HepG2 (cell line): ENCODE measurements around the gene TUBB2B. TPM values are rescaled to one million over a fixed set of nuclear protein-coding genes. Genes with fewer than 3 reads are reported as not detected.

Experiments used
- ADNP ChIP-seq: sonication (generic); formaldehyde crosslinking; IDR thresholded peaks from 2 replicates; pipeline ENCODE4 v1.4.0; 2020; ENCODE audit warnings: missing genetic modification reagents
- AKNA ChIP-seq: sonication (generic); formaldehyde crosslinking; IDR thresholded peaks from 2 replicates; pipeline ENCODE4 v1.4.0; 2020; ENCODE audit warnings: missing genetic modification reagents, borderline replicate concordance
- FOXP1 ChIP-seq, 2 experiments: fragments of 450-650 bp in 1 of 2; IDR thresholded peaks; 2 replicates each; pipeline ENCODE4 v1.6.1; 2017 to 2018; ENCODE audit warnings: antibody characterized with exemption in 1 of 2
- GTF3A ChIP-seq: sonication (generic); formaldehyde crosslinking; conservative IDR thresholded peaks from 2 replicates; pipeline ENCODE4 v1.4.0; 2020; ENCODE audit warnings: mild to moderate bottlenecking, missing genetic modification reagents
- IRF2 ChIP-seq: IDR thresholded peaks from 2 replicates; pipeline ENCODE4 v1.6.1; 2018; ENCODE audit warnings: missing genetic modification reagents, missing compliant biosample characterization
- ISL2 ChIP-seq: sonication (generic); formaldehyde crosslinking; IDR thresholded peaks from 2 replicates; pipeline ENCODE4 v1.5.0; 2020; ENCODE audit warnings: missing genetic modification reagents
- KAT2B ChIP-seq: fragments of 150-350 bp; IDR thresholded peaks from 2 replicates; pipeline ENCODE4 v1.6.1; 2014; ENCODE audit warnings: low read depth, low read length, borderline replicate concordance
- MYNN ChIP-seq: sonication (generic); formaldehyde crosslinking; IDR thresholded peaks from 2 replicates; pipeline ENCODE4 v1.4.0; 2020; ENCODE audit warnings: mild to moderate bottlenecking, low read depth, missing genetic modification reagents
- NR2C2 ChIP-seq: sonication (generic); formaldehyde crosslinking; IDR thresholded peaks from 2 replicates; pipeline ENCODE4 v1.4.0; 2020; ENCODE audit warnings: missing genetic modification reagents, mild to moderate bottlenecking, moderate library complexity, borderline replicate concordance
- PAF1 ChIP-seq: IDR thresholded peaks from 2 replicates; pipeline ENCODE4 v1.6.1; 2016; ENCODE audit warnings: missing genetic modification reagents, missing compliant biosample characterization
- SETDB1 ChIP-seq: sonication (generic); formaldehyde crosslinking; IDR thresholded peaks from 2 replicates; pipeline ENCODE4 v1.5.1; 2020; ENCODE audit warnings: missing genetic modification reagents, mild to moderate bottlenecking, borderline replicate concordance
- SOX5 ChIP-seq: IDR thresholded peaks from 2 replicates; pipeline ENCODE4 v1.6.1; 2016; ENCODE audit warnings: borderline replicate concordance
- SP5 ChIP-seq: IDR thresholded peaks from 2 replicates; pipeline ENCODE4 v1.6.1; 2016; ENCODE audit warnings: low read depth, borderline replicate concordance
- TBP ChIP-seq: sonication (generic); formaldehyde crosslinking; IDR thresholded peaks from 2 replicates; pipeline ENCODE4 v1.5.0; 2020; ENCODE audit warnings: missing genetic modification reagents
- ZMAT3 ChIP-seq: sonication (generic); formaldehyde crosslinking; conservative IDR thresholded peaks from 2 replicates; pipeline ENCODE4 v1.7.0; 2021; ENCODE audit warnings: missing genetic modification reagents
- ZNF10 ChIP-seq: sonication (generic); formaldehyde crosslinking; IDR thresholded peaks from 2 replicates; pipeline ENCODE4 v1.4.0; 2020; ENCODE audit warnings: mild to moderate bottlenecking, low read depth, missing genetic modification reagents, borderline replicate concordance
- ZNF101 ChIP-seq: sonication (generic); formaldehyde crosslinking; IDR thresholded peaks from 2 replicates; pipeline ENCODE4 v1.4.0; 2020; ENCODE audit warnings: mild to moderate bottlenecking, low read depth, missing genetic modification reagents, borderline replicate concordance
- ZNF143 ChIP-seq: sonication (generic); formaldehyde crosslinking; IDR thresholded peaks from 2 replicates; pipeline ENCODE4 v1.4.0; 2020; ENCODE audit warnings: missing genetic modification reagents
- ZNF160 ChIP-seq: sonication (generic); formaldehyde crosslinking; IDR thresholded peaks from 2 replicates; pipeline ENCODE4 v1.8.0; 2022; ENCODE audit warnings: mild to moderate bottlenecking, inconsistent platforms, missing genetic modification reagents
- ZNF230 ChIP-seq: sonication (generic); formaldehyde crosslinking; IDR thresholded peaks from 2 replicates; pipeline ENCODE4 v1.4.0; 2020; ENCODE audit warnings: mild to moderate bottlenecking, missing genetic modification reagents
- ZNF556 ChIP-seq: sonication (generic); formaldehyde crosslinking; IDR thresholded peaks from 2 replicates; pipeline ENCODE4 v1.4.0; 2020; ENCODE audit warnings: mild to moderate bottlenecking, missing genetic modification reagents, borderline replicate concordance
- ZNF790 ChIP-seq: sonication (generic); formaldehyde crosslinking; IDR thresholded peaks from 2 replicates; pipeline ENCODE4 v1.8.0; 2022; ENCODE audit warnings: missing genetic modification reagents, mild to moderate bottlenecking, borderline replicate concordance
- polyA plus RNA-seq, 8 experiments: library from polyadenylated mRNA; depleted of rRNA in 3 of 8; stranded (reverse) in 7 of 8; unstranded in 1 of 8; fragments of >200 nt; fragmentation: Illumina TruSeq in 4 of 8; extraction: Trizol in 4 of 8; gene quantifications; 2 replicates each; pipeline versions ENCODE4 v1.2.1 to v1.2.3, GENCODE V29; 2011 to 2016; ENCODE audit warnings: low read depth in 4 of 8, missing spikeins in 1 of 8, mixed read lengths in 1 of 8; ENCODE audit not compliant: insufficient read depth in 1 of 8
- total RNA-seq, 5 experiments: library from RNA; depleted of rRNA; stranded (reverse); fragments of >200 nt; fragmentation: Illumina TruSeq; extraction: Trizol; gene quantifications; 2 replicates each; pipeline ENCODE4 v1.2.3, GENCODE V29; 2016; ENCODE audit warnings: low read depth in 1 of 5
- TF ChIP-seq, protein P1 (sequence below): IDR thresholded peaks from 2 replicates; pipeline ENCODE4 v1.6.1; 2018; ENCODE audit warnings: missing genetic modification reagents, mild to moderate bottlenecking, missing compliant biosample characterization
- TF ChIP-seq, protein P2 (sequence below): fragments of 450-650 bp; IDR thresholded peaks from 2 replicates; pipeline ENCODE4 v1.6.1; 2016

The TUBB2B gene
- total and polyA plus RNA-seq, 2 of the 13 experiments (the other 11 are each of a cell fraction or from before 2014, with no cell fraction given): 10.3 to 23.6 TPM

DNA sequence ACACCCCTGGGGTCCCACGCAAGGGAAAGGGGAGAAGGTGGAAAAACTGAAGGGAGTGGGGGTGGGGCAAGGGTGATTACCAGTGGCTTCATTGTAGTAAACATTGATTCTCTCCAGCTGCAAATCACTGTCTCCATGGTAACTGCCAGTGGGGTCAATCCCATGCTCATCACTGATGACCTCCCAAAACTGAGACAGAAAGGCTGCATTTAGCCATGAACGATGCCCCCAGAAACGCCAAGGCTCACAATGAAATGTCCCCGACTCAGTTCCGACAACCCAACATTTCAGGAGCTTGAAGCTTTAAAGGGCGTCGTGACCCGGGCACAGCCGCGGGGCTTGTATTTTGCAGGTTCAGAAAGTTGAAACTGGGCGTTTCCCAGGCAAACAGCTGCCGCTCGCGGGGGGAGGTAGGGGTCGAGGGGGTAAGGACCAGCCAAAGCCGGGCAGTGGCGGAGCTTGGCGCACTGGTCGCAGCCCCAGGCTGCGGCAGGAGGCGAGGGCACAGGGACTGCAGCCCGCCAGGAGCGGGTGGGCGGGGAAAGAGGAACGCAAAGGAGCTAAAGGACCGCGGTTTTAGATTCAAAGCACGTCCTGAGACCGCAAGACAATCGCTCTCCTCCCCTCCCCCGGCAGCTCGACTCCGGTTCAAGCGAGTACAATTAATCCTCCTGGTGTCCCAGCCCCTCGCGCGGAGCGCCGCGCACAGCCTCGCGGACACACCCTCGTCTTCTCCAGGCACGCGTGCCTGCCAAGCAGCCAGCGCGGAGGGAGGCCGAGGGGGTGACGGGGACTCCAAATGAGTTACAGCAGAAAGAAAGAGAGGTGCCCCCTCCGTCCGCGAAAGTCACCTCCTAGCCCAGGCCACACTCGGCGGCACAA lies 731 bp downstream of the TUBB2B start (continued):
- TF ChIP-seq ZMAT3: no peak
- no peak for TF ChIP-seq TBP (CRISPR knock-in tag)
- no peak for TF ChIP-seq ZNF101 (CRISPR knock-in tag)
- TF ChIP-seq SETDB1 (CRISPR knock-in tag): no peak
- TF ChIP-seq ZNF790: no peak
- no peak for TF ChIP-seq ZNF10 (CRISPR knock-in tag)
- TF ChIP-seq ZNF160 (CRISPR knock-in tag): no peak
- no peak for TF ChIP-seq SOX5 (CRISPR knock-in tag)
- TF ChIP-seq ZNF143 (CRISPR knock-in tag): no peak
- no peak for TF ChIP-seq AKNA (CRISPR knock-in tag)
- TF ChIP-seq NR2C2 (CRISPR knock-in tag): peak; percentile 37; the same call in 1 of the 2 replicates
- TF ChIP-seq FOXP1 (IDR thresholded peaks at IDR 0.05): no peak
- TF ChIP-seq FOXP1 (CRISPR knock-in tag; IDR thresholded peaks at IDR 0.05): no peak
- no peak for TF ChIP-seq ISL2 (CRISPR knock-in tag)
- TF ChIP-seq PAF1 (CRISPR knock-in tag): no peak
- no peak for TF ChIP-seq GTF3A (CRISPR knock-in tag)
- TF ChIP-seq SP5: no peak
- no peak for TF ChIP-seq ADNP
- no peak for TF ChIP-seq IRF2 (CRISPR knock-in tag)
- TF ChIP-seq, protein P1, sequence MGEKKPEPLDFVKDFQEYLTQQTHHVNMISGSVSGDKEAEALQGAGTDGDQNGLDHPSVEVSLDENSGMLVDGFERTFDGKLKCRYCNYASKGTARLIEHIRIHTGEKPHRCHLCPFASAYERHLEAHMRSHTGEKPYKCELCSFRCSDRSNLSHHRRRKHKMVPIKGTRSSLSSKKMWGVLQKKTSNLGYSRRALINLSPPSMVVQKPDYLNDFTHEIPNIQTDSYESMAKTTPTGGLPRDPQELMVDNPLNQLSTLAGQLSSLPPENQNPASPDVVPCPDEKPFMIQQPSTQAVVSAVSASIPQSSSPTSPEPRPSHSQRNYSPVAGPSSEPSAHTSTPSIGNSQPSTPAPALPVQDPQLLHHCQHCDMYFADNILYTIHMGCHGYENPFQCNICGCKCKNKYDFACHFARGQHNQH (CRISPR knock-in tag): no peak; the same call in 1 of the 2 replicates
- no peak for TF ChIP-seq KAT2B
- no peak for TF ChIP-seq MYNN
- no peak; the same call in none of the 2 replicates for TF ChIP-seq ZNF230 (CRISPR knock-in tag)
- TF ChIP-seq, protein P2, sequence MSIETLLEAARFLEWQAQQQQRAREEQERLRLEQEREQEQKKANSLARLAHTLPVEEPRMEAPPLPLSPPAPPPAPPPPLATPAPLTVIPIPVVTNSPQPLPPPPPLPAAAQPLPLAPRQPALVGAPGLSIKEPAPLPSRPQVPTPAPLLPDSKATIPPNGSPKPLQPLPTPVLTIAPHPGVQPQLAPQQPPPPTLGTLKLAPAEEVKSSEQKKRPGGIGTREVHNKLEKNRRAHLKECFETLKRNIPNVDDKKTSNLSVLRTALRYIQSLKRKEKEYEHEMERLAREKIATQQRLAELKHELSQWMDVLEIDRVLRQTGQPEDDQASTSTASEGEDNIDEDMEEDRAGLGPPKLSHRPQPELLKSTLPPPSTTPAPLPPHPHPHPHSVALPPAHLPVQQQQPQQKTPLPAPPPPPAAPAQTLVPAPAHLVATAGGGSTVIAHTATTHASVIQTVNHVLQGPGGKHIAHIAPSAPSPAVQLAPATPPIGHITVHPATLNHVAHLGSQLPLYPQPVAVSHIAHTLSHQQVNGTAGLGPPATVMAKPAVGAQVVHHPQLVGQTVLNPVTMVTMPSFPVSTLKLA: no peak
- 0 out of 2 replicates have a peak, but pooled peaks have one; percentile 32 for TF ChIP-seq ZNF556
